Neural progenitor cell (in vitro differentiated cells): Measurements from ENCODE around the gene KIF18B.

Source experiments
- CTCF ChIP-seq: fragments of 200-600 bp; sonication (generic); IDR thresholded peaks from 2 replicates; pipeline ENCODE4 v1.5.1; 2017; ENCODE audit warnings: antibody characterized with exemption, mild to moderate bottlenecking
- EZH2 ChIP-seq: fragments of 200-600 bp; sonication (generic); IDR thresholded peaks from 2 replicates; pipeline ENCODE4 v1.6.1; 2017; ENCODE audit warnings: antibody characterized with exemption, mild to moderate bottlenecking, moderate library complexity
- EZH2phosphoT487 ChIP-seq: fragments of 200-600 bp; sonication (generic); IDR thresholded peaks from 2 replicates; pipeline ENCODE4 v1.6.1; 2017; ENCODE audit warnings: antibody characterized with exemption

GRCh38 chr17:44969144-44969780, 21.7 kb upstream of the KIF18B start:
- no peak for TF ChIP-seq CTCF
- TF ChIP-seq EZH2phosphoT487, result no peak
- peak; percentile 44 for TF ChIP-seq EZH2
